HEK293 (cell line): ENCODE results near the gene ACTR3.

Experiments used
- CTCF ChIA-PET: fragments of 350-600 bp; formaldehyde crosslinking; extraction: SDS; loops from one replicate; lab custom pipeline; 2021; ENCODE audit warnings: antibody characterized with exemption; lab: Yijun Ruan, JAX
- POLR2A ChIA-PET: fragments of 300-600 bp; formaldehyde crosslinking; extraction: SDS; loops from one replicate; lab custom pipeline; 2020; ENCODE audit warnings: antibody characterized with exemption, inconsistent platforms; lab: Yijun Ruan, JAX
- H3K27ac ChIP-seq: fragments of 200-500 bp; sonication (Bioruptor generic); 2 replicates; pipeline ENCODE4 v1.5.1; 2014; ENCODE audit warnings: low read depth, low read length, control low read depth, inconsistent platforms; ENCODE audit errors: extremely low read depth
- H3K36me3 ChIP-seq, 2 experiments: fragments of 200-500 bp in 1 of 2; sonication (Bioruptor generic) in 1 of 2; 1 replicate in 1 of 2; 2 replicates in 1 of 2; pipeline ENCODE4 v1.5.1; 2014 to 2017; ENCODE audit warnings: inconsistent platforms in 2 of 2, low read length in 2 of 2; ENCODE audit not compliant: control insufficient read depth in 2 of 2, insufficient read depth in 1 of 2
- H3K4me1 ChIP-seq: fragments of 200-500 bp; sonication (Bioruptor generic); 2 replicates; pipeline ENCODE4 v1.5.1; 2014; ENCODE audit warnings: mild to moderate bottlenecking, low read length, inconsistent platforms; ENCODE audit not compliant: control insufficient read depth, insufficient read depth
- H3K4me3 ChIP-seq: 2 replicates; pipeline ENCODE4 v1.5.1; 2011; ENCODE audit warnings: low read depth, mild to moderate bottlenecking, control low read depth, low read length, moderate library complexity
- H3K9me3 ChIP-seq: fragments of 200-500 bp; sonication (Bioruptor generic); 2 replicates; pipeline ENCODE4 v1.5.1; 2014; ENCODE audit warnings: low read depth, low read length, inconsistent platforms; ENCODE audit not compliant: control insufficient read depth, insufficient read depth
- AEBP2 ChIP-seq: fragments of 450-650 bp; formaldehyde crosslinking; IDR thresholded peaks from 2 replicates; pipeline ENCODE4 v1.5.1; 2016; ENCODE audit warnings: missing biosample characterization, missing genetic modification characterization, borderline replicate concordance
- IKZF3 ChIP-seq: fragments of 450-650 bp; IDR thresholded peaks from 2 replicates; pipeline ENCODE4 v1.5.0; 2018; ENCODE audit warnings: missing biosample characterization, mild to moderate bottlenecking, missing genetic modification characterization, moderate library complexity
- PBX3 ChIP-seq: sonication (generic); formaldehyde crosslinking; IDR thresholded peaks from 2 replicates; pipeline ENCODE4 v1.8.1; 2022; ENCODE audit warnings: mild to moderate bottlenecking, moderate library complexity, missing genetic modification reagents
- PRDM4 ChIP-seq: fragments of 450-650 bp; formaldehyde crosslinking; IDR thresholded peaks from 2 replicates; pipeline ENCODE4 v1.5.1; 2017; ENCODE audit warnings: missing biosample characterization, missing genetic modification characterization
- TRIM28 ChIP-seq: IDR thresholded peaks from 2 replicates; pipeline ENCODE4 v1.6.1; 2011; ENCODE audit warnings: low read length, control low read depth, borderline replicate concordance
- ZBTB44 ChIP-seq: fragments of 450-650 bp; IDR thresholded peaks from 2 replicates; pipeline ENCODE4 v1.5.1; 2018; ENCODE audit warnings: missing biosample characterization, mild to moderate bottlenecking, missing genetic modification characterization
- ZNF10 ChIP-seq: fragments of 450-650 bp; formaldehyde crosslinking; IDR thresholded peaks from 2 replicates; pipeline ENCODE4 v1.5.1; 2017; ENCODE audit warnings: missing biosample characterization, missing genetic modification characterization
- ZNF19 ChIP-seq: fragments of 450-650 bp; formaldehyde crosslinking; IDR thresholded peaks from 2 replicates; pipeline ENCODE4; 2016; ENCODE audit warnings: missing biosample characterization, missing genetic modification characterization, low read depth
- ZNF341 ChIP-seq: fragments of 450-650 bp; formaldehyde crosslinking; IDR thresholded peaks from 2 replicates; pipeline ENCODE4; 2016; ENCODE audit warnings: low read depth, missing biosample characterization, missing genetic modification characterization
- ZNF391 ChIP-seq: fragments of 450-650 bp; formaldehyde crosslinking; IDR thresholded peaks from 2 replicates; pipeline ENCODE4 v1.5.1; 2016; ENCODE audit warnings: low read depth, missing biosample characterization, missing genetic modification characterization, borderline replicate concordance
- ZNF433 ChIP-seq: fragments of 450-650 bp; formaldehyde crosslinking; IDR thresholded peaks from 2 replicates; pipeline ENCODE4 v1.5.1; 2016; ENCODE audit warnings: missing biosample characterization, missing genetic modification characterization, low read depth
- TF ChIP-seq, protein P1 (sequence below): IDR thresholded peaks from 2 replicates; pipeline ENCODE4 v1.6.1; 2011; ENCODE audit warnings: mild to moderate bottlenecking, low read depth, low read length, borderline replicate concordance
- TF ChIP-seq, protein P2 (sequence below): fragments of 450-650 bp; formaldehyde crosslinking; IDR thresholded peaks from 2 replicates; pipeline ENCODE4 v1.5.1; 2016; ENCODE audit warnings: missing biosample characterization, missing genetic modification characterization

The ACTR3 gene

GRCh38 chr2:113979191-113980128 is 89.6 kb downstream of the ACTR3 start:
- TF ChIP-seq ZNF19 (tag by site-specific recombination) (no peak), ZNF341 (tag by site-specific recombination) (no peak), ZNF10 (tag by site-specific recombination) (no peak), ZNF391 (tag by site-specific recombination) (no peak), PRDM4 (tag by site-specific recombination) (no peak), AEBP2 (tag by site-specific recombination) (no peak)
- TF ChIP-seq, protein P1, sequence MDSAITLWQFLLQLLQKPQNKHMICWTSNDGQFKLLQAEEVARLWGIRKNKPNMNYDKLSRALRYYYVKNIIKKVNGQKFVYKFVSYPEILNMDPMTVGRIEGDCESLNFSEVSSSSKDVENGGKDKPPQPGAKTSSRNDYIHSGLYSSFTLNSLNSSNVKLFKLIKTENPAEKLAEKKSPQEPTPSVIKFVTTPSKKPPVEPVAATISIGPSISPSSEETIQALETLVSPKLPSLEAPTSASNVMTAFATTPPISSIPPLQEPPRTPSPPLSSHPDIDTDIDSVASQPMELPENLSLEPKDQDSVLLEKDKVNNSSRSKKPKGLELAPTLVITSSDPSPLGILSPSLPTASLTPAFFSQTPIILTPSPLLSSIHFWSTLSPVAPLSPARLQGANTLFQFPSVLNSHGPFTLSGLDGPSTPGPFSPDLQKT = no peak
- CTCF ChIA-PET = interaction anchor here (0.6 to 2.4 kb wide), 12 partner anchors 9 to 269 kb away, joined by 3 to 17 read pairs (median 4); no protein-coding TSS in a partner anchor
- no peaks in the 10 kb centered on the region for H3K36me3 ChIP-seq
- no peak overlapping the region for H3K27ac ChIP-seq
- no peaks in the 10 kb centered on the region for H3K9me3 ChIP-seq
- H3K4me3 ChIP-seq = no peak overlapping the region
- no peaks in the 10 kb centered on the region for H3K4me1 ChIP-seq
- POLR2A ChIA-PET = no interaction called here

- Histone ChIP-seq H3K36me3 (no peaks in the 10 kb centered on the region), H3K4me1 (no peaks in the 10 kb centered on the region), H3K9me3 (no peaks in the 10 kb centered on the region), H3K4me3 (no peak overlapping the region), H3K27ac (no peak overlapping the region)
- no peak for TF ChIP-seq PBX3 (CRISPR knock-in tag)
- ChIA-PET POLR2A (no interaction called here), CTCF (interaction anchor here (0.6 to 1.2 kb wide), 5 partner anchors 13 to 865 kb away, joined by 3 to 4 read pairs (median 3); no protein-coding TSS in a partner anchor)
Observed at GRCh38 chr2:113980946-113981345, 91.1 kb downstream of the ACTR3 start.

DNA sequence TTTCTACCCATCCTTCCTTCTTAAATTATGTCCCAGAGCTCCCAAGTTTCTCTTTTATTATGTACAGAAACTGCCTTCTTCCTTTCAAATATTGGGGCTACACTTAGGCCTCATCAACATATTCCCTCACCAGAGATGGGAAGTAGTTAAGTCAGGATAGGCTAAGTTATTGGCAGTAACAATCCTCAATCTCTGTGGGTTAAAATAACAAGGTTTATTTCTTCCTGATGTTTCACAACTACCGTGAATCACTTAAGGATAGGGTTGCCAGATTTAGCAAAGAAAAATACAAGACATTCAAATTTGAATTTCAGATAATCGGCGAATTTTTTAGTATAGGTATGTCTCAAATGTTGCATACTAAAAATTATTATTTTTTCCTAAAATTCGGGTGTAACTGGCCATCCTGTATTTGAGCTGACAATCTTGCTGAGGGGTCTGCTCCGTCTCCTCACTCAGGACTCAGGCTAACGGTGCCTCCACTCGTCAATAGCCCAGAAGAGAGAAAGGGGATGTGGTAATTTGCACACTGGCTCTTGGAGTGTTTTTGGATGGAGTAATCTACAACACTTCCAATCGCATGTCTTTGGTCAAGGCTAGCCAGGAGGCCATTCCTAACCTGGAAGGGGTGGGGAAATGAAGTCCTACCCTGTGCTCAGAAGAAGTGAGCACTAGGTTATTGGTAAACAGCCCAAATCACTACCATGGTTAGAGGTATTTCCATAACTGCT is 91.7 kb downstream of the ACTR3 start:
- no peak overlapping the region for H3K27ac ChIP-seq
- H3K4me1 ChIP-seq = no peaks in the 10 kb centered on the region
- CTCF ChIA-PET = interaction anchor here (0.6 to 1.2 kb wide), 4 partner anchors 13 to 281 kb away, joined by 3 to 4 read pairs (median 3); no protein-coding TSS in a partner anchor
- TF ChIP-seq, protein P2, sequence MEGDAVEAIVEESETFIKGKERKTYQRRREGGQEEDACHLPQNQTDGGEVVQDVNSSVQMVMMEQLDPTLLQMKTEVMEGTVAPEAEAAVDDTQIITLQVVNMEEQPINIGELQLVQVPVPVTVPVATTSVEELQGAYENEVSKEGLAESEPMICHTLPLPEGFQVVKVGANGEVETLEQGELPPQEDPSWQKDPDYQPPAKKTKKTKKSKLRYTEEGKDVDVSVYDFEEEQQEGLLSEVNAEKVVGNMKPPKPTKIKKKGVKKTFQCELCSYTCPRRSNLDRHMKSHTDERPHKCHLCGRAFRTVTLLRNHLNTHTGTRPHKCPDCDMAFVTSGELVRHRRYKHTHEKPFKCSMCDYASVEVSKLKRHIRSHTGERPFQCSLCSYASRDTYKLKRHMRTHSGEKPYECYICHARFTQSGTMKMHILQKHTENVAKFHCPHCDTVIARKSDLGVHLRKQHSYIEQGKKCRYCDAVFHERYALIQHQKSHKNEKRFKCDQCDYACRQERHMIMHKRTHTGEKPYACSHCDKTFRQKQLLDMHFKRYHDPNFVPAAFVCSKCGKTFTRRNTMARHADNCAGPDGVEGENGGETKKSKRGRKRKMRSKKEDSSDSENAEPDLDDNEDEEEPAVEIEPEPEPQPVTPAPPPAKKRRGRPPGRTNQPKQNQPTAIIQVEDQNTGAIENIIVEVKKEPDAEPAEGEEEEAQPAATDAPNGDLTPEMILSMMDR = no peak
- TF ChIP-seq ZNF433 (tag by site-specific recombination) (no peak), IKZF3 (no peak), ZBTB44 (tag by site-specific recombination) (no peak), TRIM28 (no peak)
- POLR2A ChIA-PET = no interaction called here
- H3K9me3 ChIP-seq = no peaks in the 10 kb centered on the region
- no peaks in the 10 kb centered on the region for H3K36me3 ChIP-seq
- no peak overlapping the region for H3K4me3 ChIP-seq
